A673 (cell line): ENCODE measurements around the gene ZBTB44.

Experiments
- EZH2 ChIP-seq: fragments of 200-600 bp; sonication (generic); IDR thresholded peaks from 2 replicates; pipeline ENCODE4 v1.6.1; 2017; ENCODE audit warnings: borderline replicate concordance, low read depth, mild to moderate bottlenecking, mixed read lengths, antibody characterized with exemption, low read length; ENCODE audit not compliant: poor library complexity, severe bottlenecking
- TF ChIP-seq, protein P1 (sequence below): fragments of 300-800, 200-600 bp; sonication (generic); conservative IDR thresholded peaks from 2 replicates; pipeline ENCODE4 v1.5.1; 2017; ENCODE audit warnings: low read depth, mild to moderate bottlenecking, antibody characterized with exemption, low read length, moderate library complexity, mixed read lengths

DNA sequence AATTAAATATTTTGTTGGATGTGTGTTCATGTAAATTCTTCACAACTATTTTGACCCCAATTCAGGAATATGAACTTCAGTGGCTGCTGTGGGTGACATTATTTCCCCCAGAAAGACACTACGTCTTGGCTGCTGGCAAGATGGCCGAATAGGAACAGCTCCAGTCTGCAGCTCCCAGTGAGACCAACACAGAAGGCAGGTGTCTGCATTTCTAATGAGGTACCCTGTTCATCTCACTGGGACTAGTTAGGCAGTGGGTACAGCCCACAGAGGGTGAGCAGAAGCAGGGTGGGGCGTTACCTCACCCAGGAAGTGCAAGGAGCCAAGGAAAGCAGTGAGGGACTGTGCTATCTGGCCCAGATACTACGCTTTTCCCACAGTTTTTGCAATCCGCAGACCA, 65.3 kb downstream of the ZBTB44 start:
- TF ChIP-seq, protein P1, sequence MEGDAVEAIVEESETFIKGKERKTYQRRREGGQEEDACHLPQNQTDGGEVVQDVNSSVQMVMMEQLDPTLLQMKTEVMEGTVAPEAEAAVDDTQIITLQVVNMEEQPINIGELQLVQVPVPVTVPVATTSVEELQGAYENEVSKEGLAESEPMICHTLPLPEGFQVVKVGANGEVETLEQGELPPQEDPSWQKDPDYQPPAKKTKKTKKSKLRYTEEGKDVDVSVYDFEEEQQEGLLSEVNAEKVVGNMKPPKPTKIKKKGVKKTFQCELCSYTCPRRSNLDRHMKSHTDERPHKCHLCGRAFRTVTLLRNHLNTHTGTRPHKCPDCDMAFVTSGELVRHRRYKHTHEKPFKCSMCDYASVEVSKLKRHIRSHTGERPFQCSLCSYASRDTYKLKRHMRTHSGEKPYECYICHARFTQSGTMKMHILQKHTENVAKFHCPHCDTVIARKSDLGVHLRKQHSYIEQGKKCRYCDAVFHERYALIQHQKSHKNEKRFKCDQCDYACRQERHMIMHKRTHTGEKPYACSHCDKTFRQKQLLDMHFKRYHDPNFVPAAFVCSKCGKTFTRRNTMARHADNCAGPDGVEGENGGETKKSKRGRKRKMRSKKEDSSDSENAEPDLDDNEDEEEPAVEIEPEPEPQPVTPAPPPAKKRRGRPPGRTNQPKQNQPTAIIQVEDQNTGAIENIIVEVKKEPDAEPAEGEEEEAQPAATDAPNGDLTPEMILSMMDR: no peak
- TF ChIP-seq EZH2: no peak
